PC-9 (cell line): Measurements from ENCODE around the gene EHD4. TPM values are rescaled to one million over a fixed set of nuclear protein-coding genes. Genes with fewer than 3 reads are reported as not detected.
A peak's percentile ranks its signal among the peaks of the same experiment; 100 is the strongest.

Experiments used
- BruUV-seq: library from RNA; stranded (reverse); fragments of 400-500 nt; replicated peaks from 2 replicates; lab custom pipeline; 2021; lab: Mats Ljungman, UMichigan
- CTCF ChIA-PET: fragments of 300-600 bp; sonication (Branson Sonifier 250); formaldehyde crosslinking; loops from one replicate; lab custom pipeline; 2022; ENCODE audit warnings: antibody characterized with exemption; lab: Charles Lee
- POLR2A ChIA-PET: fragments of 300-600 bp; sonication (Branson Sonifier 250); formaldehyde crosslinking; loops from one replicate; lab custom pipeline; 2022; ENCODE audit warnings: antibody characterized with exemption; ENCODE audit not compliant: unreplicated experiment; lab: Charles Lee
- DNase-seq, 2 experiments: peaks; one replicate each; pipeline versions ENCODE4 v3.0.0 to v3.0.0-alpha.2; 2015 to 2022; ENCODE audit warnings: mixed read lengths in 1 of 2
- H2AFZ ChIP-seq: fragments of 200-600 bp; sonication (generic); 2 replicates; pipeline ENCODE4 v1.8.1; 2017; ENCODE audit warnings: antibody characterized with exemption
- H3F3A ChIP-seq: fragments of 200-600 bp; sonication (generic); 2 replicates; pipeline ENCODE4 v1.8.1; 2017; ENCODE audit warnings: antibody characterized with exemption, mild to moderate bottlenecking, low read depth; ENCODE audit not compliant: insufficient read depth
- H3K27ac ChIP-seq: fragments of 200-600 bp; sonication (generic); 2 replicates; pipeline ENCODE4 v1.6.1; 2016; ENCODE audit warnings: mixed run types
- H3K27me3 ChIP-seq: fragments of 200-600 bp; sonication (generic); 2 replicates; pipeline ENCODE4 v1.6.1; 2016; ENCODE audit warnings: low read depth, mixed run types; ENCODE audit not compliant: insufficient read depth
- H3K36me3 ChIP-seq: fragments of 200-600 bp; sonication (generic); 2 replicates; pipeline ENCODE4 v1.6.1; 2016; ENCODE audit warnings: low read depth, mixed run types
- H3K4me1 ChIP-seq: fragments of 200-600 bp; sonication (generic); replicated peaks from 2 replicates; pipeline ENCODE4 v1.6.1; 2016; ENCODE audit warnings: mixed run types; ENCODE audit not compliant: insufficient read depth
- H3K4me2 ChIP-seq: fragments of 200-600 bp; sonication (generic); 2 replicates; pipeline ENCODE4 v1.6.1; 2017; ENCODE audit warnings: mixed run types
- H3K4me3 ChIP-seq: fragments of 200-600 bp; sonication (generic); 2 replicates; pipeline ENCODE4 v1.6.1; 2016; ENCODE audit warnings: mixed run types
- H3K79me2 ChIP-seq: fragments of 200-600 bp; sonication (generic); 2 replicates; pipeline ENCODE4 v1.6.1; 2017; ENCODE audit warnings: low read depth, mixed run types
- H3K9me2 ChIP-seq: fragments of 200-600 bp; sonication (generic); 2 replicates; pipeline ENCODE4 v1.8.1; 2017; ENCODE audit warnings: mild to moderate bottlenecking; ENCODE audit not compliant: insufficient read depth
- H3K9me3 ChIP-seq: fragments of 200-600 bp; sonication (generic); 2 replicates; pipeline ENCODE4 v1.8.1; 2016; ENCODE audit warnings: low read depth; ENCODE audit not compliant: insufficient read depth
- H4K20me1 ChIP-seq: fragments of 200-600 bp; sonication (generic); 2 replicates; pipeline ENCODE4 v1.8.1; 2017; ENCODE audit not compliant: insufficient read depth
- EZH2 ChIP-seq: fragments of 200-600 bp; sonication (generic); IDR thresholded peaks from 2 replicates; pipeline ENCODE4 v1.8.0; 2017; ENCODE audit warnings: antibody characterized with exemption, low read depth
- intact Hi-C: fragments of 100-400 bp; cut with micrococcal nuclease; formaldehyde crosslinking; loops from one replicate; pipeline ENCODE4 v1.10.0; 2022; ENCODE audit not compliant: unreplicated experiment
- total RNA-seq: library from RNA; stranded (reverse); gene quantifications from 2 replicates; pipeline ENCODE4 v1.2.3, GENCODE V29; 2021
- TF ChIP-seq, protein P1 (sequence below): fragments of 200-600 bp; sonication (generic); conservative IDR thresholded peaks from 2 replicates; pipeline ENCODE4 v1.6.1; 2017; ENCODE audit warnings: mixed run types, antibody characterized with exemption, mild to moderate bottlenecking, moderate library complexity

Gene EHD4
- total RNA-seq, 1 experiment from 2014 or later: 18.1 TPM

DNA sequence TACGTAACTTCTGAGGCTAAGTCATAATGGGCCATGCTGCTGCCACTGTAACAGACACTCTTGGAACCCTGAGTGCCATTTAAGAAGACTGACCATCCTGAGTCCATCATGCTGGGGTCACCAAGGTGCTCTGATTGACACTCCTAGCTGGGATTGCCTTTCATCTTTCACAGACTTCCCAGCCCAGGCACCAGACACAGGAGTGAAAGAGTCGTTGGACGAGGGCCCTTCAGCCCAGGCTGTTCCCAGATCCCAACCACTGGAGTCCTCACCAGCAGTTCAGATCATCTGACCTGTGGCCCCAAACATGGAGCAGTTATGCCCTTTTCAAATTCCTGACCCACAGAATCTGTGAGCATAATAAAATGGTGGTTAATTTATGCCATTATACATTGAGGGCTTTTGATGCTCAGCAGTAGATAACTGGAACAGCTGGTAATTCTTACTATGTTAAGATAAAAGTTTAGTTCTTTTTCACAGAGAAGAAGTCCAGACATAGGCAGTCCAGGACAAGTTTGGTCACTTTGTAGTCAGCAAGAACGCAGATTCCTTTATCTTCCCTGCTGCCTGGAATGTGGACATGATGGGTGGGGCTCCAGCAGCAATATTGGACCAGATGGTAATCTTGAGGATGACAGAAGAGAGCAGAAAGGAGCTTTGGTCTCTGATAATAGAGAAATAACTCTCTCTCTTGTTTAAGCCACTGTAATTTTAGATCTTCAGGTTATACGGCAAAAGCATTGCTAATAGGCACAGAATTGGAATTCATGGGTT is 7.3 kb upstream of the EHD4 start:
- Histone ChIP-seq H3K79me2 (no peaks in the 10 kb centered on the region), H3K27me3 (no peaks in the 10 kb centered on the region)
- intact Hi-C loops: no loop called here

DNA sequence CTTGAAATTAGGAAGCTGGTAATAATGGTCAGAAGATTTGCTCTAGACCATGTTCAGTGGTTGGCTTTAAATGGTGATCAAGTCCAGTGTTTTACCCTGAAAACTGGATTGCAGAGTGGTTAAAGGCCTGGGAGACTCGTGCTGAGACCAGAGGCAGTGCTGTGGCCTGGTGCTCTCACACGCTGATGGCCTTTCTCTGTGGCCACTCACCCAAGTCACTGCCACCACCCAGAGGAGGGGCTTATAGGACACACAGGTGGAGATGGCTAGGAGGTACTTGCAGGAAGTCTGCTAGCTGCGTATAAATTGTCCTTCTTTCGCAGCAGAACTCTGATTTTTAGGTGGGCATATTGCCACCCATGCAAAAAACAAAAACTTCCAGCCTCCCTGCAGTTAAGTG is 6.2 kb upstream of the EHD4 start:
- CTCF ChIA-PET: no interaction called here
- no peak for TF ChIP-seq EZH2
- TF ChIP-seq, protein P1, sequence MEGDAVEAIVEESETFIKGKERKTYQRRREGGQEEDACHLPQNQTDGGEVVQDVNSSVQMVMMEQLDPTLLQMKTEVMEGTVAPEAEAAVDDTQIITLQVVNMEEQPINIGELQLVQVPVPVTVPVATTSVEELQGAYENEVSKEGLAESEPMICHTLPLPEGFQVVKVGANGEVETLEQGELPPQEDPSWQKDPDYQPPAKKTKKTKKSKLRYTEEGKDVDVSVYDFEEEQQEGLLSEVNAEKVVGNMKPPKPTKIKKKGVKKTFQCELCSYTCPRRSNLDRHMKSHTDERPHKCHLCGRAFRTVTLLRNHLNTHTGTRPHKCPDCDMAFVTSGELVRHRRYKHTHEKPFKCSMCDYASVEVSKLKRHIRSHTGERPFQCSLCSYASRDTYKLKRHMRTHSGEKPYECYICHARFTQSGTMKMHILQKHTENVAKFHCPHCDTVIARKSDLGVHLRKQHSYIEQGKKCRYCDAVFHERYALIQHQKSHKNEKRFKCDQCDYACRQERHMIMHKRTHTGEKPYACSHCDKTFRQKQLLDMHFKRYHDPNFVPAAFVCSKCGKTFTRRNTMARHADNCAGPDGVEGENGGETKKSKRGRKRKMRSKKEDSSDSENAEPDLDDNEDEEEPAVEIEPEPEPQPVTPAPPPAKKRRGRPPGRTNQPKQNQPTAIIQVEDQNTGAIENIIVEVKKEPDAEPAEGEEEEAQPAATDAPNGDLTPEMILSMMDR: no peak

More for the DNA sequence above, 7.3 kb upstream of the EHD4 start:
- BruUV-seq: no TSS peak
- Histone ChIP-seq H3K9me2 (no peaks in the 10 kb centered on the region), H3K36me3 (no peaks in the 10 kb centered on the region), H2AFZ (no peak overlapping the region), H3K27ac (no peak overlapping the region), H3K4me1 (peaks cover 11% of the 10 kb centered on the region), H3K4me2 (no peak overlapping the region), H3K4me3 (no peak overlapping the region), H4K20me1 (no peaks in the 10 kb centered on the region), H3K9me3 (no peaks in the 10 kb centered on the region), H3F3A (0 out of 2 replicates have a peak, but pooled peaks cover 3% of the 10 kb centered on the region)
- TF ChIP-seq EZH2: no peak
- TF ChIP-seq, protein P1: no peak
- ChIA-PET CTCF (interaction anchor here (1.2 kb wide), 1 partner anchor 105 kb away, joined by 4 read pairs; no protein-coding TSS in a partner anchor), POLR2A (interaction anchor here (0.7 kb wide), 1 partner anchor 732 kb away, joined by 6 read pairs; no protein-coding TSS in a partner anchor)
- DNase-seq: peak; percentile 50

DNA sequence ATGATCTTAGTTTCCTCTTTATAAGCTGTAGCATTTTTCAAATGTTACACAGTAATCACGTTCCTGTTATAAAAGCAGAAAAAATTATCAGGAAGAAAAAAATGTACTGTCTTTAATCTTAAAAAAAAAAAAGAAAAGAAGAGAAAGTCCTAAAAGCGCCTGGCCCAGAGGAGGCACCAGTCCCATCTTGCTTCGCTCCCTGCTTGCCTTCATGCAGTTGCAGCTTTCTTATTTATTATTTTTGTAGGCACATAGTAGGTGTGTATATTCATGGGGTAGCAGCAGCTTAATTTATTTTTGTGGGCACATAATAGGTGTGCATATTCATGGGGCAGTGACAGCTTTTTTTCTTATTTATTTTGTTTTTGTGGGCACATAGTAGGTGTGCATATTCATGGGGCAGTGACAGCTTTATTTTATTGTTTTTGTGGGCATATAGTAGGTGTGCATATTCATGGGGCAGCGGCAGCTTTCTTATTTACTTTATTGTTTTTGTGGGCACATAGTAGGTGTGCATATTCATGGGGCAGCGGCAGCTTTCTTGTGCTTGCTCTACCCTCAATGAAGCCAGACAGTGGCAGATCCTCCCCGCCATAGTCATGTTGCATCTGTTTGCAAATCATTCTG is 5.5 kb upstream of the EHD4 start:
- intact Hi-C loops: no loop called here
- CTCF ChIA-PET: no interaction called here
- H3K27ac ChIP-seq: no peak overlapping the region
- BruUV-seq: no TSS peak
- POLR2A ChIA-PET: no interaction called here
- H3K9me3 ChIP-seq: no peaks in the 10 kb centered on the region
- no peaks in the 10 kb centered on the region for H3K9me2 ChIP-seq
- peaks cover 12% of the 10 kb centered on the region for H3F3A ChIP-seq
- H3K4me3 ChIP-seq: no peak overlapping the region
- H3K4me2 ChIP-seq: no peak overlapping the region
- no peak overlapping the region for H2AFZ ChIP-seq
- H3K79me2 ChIP-seq: no peaks in the 10 kb centered on the region
- H3K36me3 ChIP-seq: no peaks in the 10 kb centered on the region
- peaks cover 20% of the 10 kb centered on the region for H3K4me1 ChIP-seq
- no peaks in the 10 kb centered on the region for H3K27me3 ChIP-seq
- TF ChIP-seq EZH2: no peak
- TF ChIP-seq, protein P1: no peak
- no peak for DNase-seq
- no peaks in the 10 kb centered on the region for H4K20me1 ChIP-seq

More for the DNA sequence above, 6.2 kb upstream of the EHD4 start:
- POLR2A ChIA-PET: no interaction called here
- peaks cover 14% of the 10 kb centered on the region for H3K4me1 ChIP-seq
- H3K36me3 ChIP-seq: no peaks in the 10 kb centered on the region
- no peaks in the 10 kb centered on the region for H3K27me3 ChIP-seq
- H3K79me2 ChIP-seq: no peaks in the 10 kb centered on the region
- no peaks in the 10 kb centered on the region for H3K9me3 ChIP-seq
- no peak overlapping the region for H2AFZ ChIP-seq
- intact Hi-C loops: no loop called here
- no peak for DNase-seq
- no peaks in the 10 kb centered on the region for H4K20me1 ChIP-seq
- H3K27ac ChIP-seq: no peak overlapping the region
- no TSS peak for BruUV-seq
- no peak overlapping the region for H3K4me3 ChIP-seq
- H3K4me2 ChIP-seq: no peak overlapping the region
- H3F3A ChIP-seq: peaks cover 5% of the 10 kb centered on the region; the same call in 1 of the 2 replicates
- H3K9me2 ChIP-seq: no peaks in the 10 kb centered on the region
